A673 (cell line): Measurements from ENCODE around the gene GPAT3. TPM values are rescaled to one million over a fixed set of nuclear protein-coding genes. Genes with fewer than 3 reads are reported as not detected.

ENCODE experiments used
- BruUV-seq: library from RNA; stranded (reverse); fragments of 400-500 nt; replicated peaks from 2 replicates; lab custom pipeline; 2021; lab: Mats Ljungman, UMichigan
- CTCF ChIA-PET: fragments of 300-600 bp; sonication (Branson Sonifier 250); formaldehyde crosslinking; loops from one replicate; lab custom pipeline; 2022; ENCODE audit warnings: antibody characterized with exemption; lab: Charles Lee
- POLR2A ChIA-PET: fragments of 300-600 bp; sonication (Branson Sonifier 250); formaldehyde crosslinking; loops from one replicate; lab custom pipeline; 2022; ENCODE audit warnings: antibody characterized with exemption; ENCODE audit not compliant: low non-redundant PET; lab: Charles Lee
- DNase-seq: peaks from one replicate; pipeline ENCODE4 v3.0.0-alpha.2; 2015; ENCODE audit warnings: low spot score
- H3K27ac ChIP-seq: fragments of 200-600 bp; sonication (generic); 2 replicates; pipeline ENCODE4 v1.5.1; 2016; ENCODE audit warnings: mixed run types, low read depth, mild to moderate bottlenecking, mixed read lengths, antibody characterized with exemption, low read length; ENCODE audit not compliant: poor library complexity, severe bottlenecking
- H3K27me3 ChIP-seq: fragments of 200-600 bp; sonication (generic); replicated peaks from 2 replicates; pipeline ENCODE4 v1.6.1; 2017; ENCODE audit warnings: mixed run types, low read depth, mild to moderate bottlenecking, mixed read lengths, antibody characterized with exemption, low read length; ENCODE audit not compliant: insufficient read depth, poor library complexity
- H3K36me3 ChIP-seq: fragments of 200-600 bp; sonication (generic); 2 replicates; pipeline ENCODE4 v1.6.1; 2016; ENCODE audit warnings: mixed run types, mild to moderate bottlenecking, mixed read lengths, antibody characterized with exemption, low read length; ENCODE audit not compliant: insufficient read depth, poor library complexity, severe bottlenecking
- H3K4me1 ChIP-seq: fragments of 200-600 bp; sonication (generic); 2 replicates; pipeline ENCODE4 v1.6.1; 2017; ENCODE audit warnings: mixed run types, mild to moderate bottlenecking, mixed read lengths, antibody characterized with exemption, low read length; ENCODE audit not compliant: insufficient read depth, poor library complexity, severe bottlenecking
- H3K4me3 ChIP-seq: fragments of 200-600 bp; sonication (generic); 2 replicates; pipeline ENCODE4 v1.5.1; 2016; ENCODE audit warnings: low read depth, mixed run types, mild to moderate bottlenecking, mixed read lengths, low read length; ENCODE audit not compliant: poor library complexity, severe bottlenecking
- H3K9me3 ChIP-seq: fragments of 200-600 bp; sonication (generic); 2 replicates; pipeline ENCODE4 v1.6.1; 2016; ENCODE audit warnings: mixed run types, low read depth, mild to moderate bottlenecking, mixed read lengths, antibody characterized with exemption, low read length; ENCODE audit not compliant: poor library complexity, severe bottlenecking
- CTCF ChIP-seq: fragments of 300-800, 200-600 bp; sonication (generic); conservative IDR thresholded peaks from 2 replicates; pipeline ENCODE4 v1.5.1; 2017; ENCODE audit warnings: low read depth, mild to moderate bottlenecking, antibody characterized with exemption, low read length, moderate library complexity, mixed read lengths
- EZH2 ChIP-seq: fragments of 200-600 bp; sonication (generic); IDR thresholded peaks from 2 replicates; pipeline ENCODE4 v1.6.1; 2017; ENCODE audit warnings: borderline replicate concordance, low read depth, mild to moderate bottlenecking, mixed read lengths, antibody characterized with exemption, low read length; ENCODE audit not compliant: poor library complexity, severe bottlenecking
- intact Hi-C: fragments of 100-400 bp; cut with micrococcal nuclease; formaldehyde crosslinking; loops from one replicate; pipeline ENCODE4 v1.10.0; 2022; ENCODE audit not compliant: unreplicated experiment
- total RNA-seq: library from RNA; stranded (reverse); gene quantifications from 2 replicates; pipeline ENCODE4 v1.2.3, GENCODE V29; 2021

GPAT3 gene
- total RNA-seq, 1 experiment from 2014 or later = 1.2 TPM

DNA sequence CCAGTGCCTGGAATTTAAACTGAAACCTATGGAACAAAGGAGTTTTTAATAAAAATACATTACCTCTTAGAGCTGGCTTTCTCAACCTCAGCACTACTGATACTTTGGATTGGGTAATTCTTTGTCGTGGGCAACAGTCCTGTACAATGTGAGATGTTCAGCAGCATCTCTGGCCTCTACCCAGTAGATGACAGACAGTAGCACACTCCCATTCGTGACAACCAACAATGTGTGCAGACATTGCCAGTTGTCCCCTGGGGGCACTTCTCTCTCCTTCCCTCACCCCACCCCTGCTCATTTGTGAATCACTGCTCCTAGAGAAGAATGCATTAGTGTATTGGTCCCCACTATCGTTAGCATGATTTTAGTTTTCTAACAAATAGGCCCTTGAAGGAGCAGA is 16.2 kb downstream of the GPAT3 start:
- POLR2A ChIA-PET = no interaction called here
- TF ChIP-seq CTCF (no peak), EZH2 (no peak)
- Histone ChIP-seq H3K4me1 (peaks cover 6% of the 10 kb centered on the region), H3K36me3 (no peaks in the 10 kb centered on the region), H3K4me3 (no peak overlapping the region), H3K9me3 (no peaks in the 10 kb centered on the region), H3K27me3 (no peaks in the 10 kb centered on the region), H3K27ac (no peak overlapping the region)
- BruUV-seq = no TSS peak
- intact Hi-C loops = no loop called here
- CTCF ChIA-PET = no interaction called here
- peak; percentile 14 for DNase-seq

GRCh38 chr4:83552924-83553323 is 17.0 kb downstream of the GPAT3 start:
- no peaks in the 10 kb centered on the region for H3K36me3 ChIP-seq
- H3K27me3 ChIP-seq = no peaks in the 10 kb centered on the region
- ChIA-PET CTCF (no interaction called here), POLR2A (no interaction called here)
- intact Hi-C loops = no loop called here
- H3K27ac ChIP-seq = no peak overlapping the region
- H3K4me1 ChIP-seq = peaks cover 6% of the 10 kb centered on the region
- H3K9me3 ChIP-seq = no peaks in the 10 kb centered on the region
- no TSS peak for BruUV-seq
- H3K4me3 ChIP-seq = no peak overlapping the region
- DNase-seq = no peak
- TF ChIP-seq CTCF = no peak
- TF ChIP-seq EZH2 = no peak

DNA sequence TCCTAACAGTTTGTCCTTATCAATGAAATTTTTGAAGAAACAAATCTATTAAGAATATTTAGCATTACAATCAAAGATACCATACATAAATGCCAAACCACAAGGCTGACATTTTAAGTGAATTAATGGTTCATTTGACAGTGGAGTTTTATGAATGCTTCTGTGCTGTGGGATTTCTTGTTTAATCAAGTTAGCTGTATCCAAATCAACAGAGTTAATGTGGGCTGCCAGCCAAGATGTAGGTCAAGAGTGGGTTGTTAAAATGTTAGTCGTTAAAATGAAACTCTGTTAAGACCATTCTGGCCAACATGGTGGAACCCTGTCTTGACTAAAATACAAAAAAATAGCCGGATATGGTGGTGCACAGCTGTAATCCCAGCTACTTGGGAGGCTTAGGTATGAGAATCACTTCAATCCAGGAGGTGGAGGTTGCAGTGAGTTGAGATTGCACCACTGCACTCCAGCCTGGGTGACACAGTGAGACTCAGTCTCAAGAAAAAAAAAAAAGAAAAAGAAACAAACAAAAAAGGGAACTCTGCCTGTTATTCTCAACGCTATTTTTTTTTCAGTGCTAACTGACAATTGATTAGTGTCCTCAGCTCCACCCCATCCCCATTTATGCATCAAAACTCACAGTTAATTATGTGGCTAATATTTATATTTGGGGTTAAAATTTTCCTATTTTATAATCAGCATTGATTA is 20.2 kb downstream of the GPAT3 start:
- no TSS peak for BruUV-seq
- DNase-seq = no peak
- no peak overlapping the region for H3K4me3 ChIP-seq
- H3K4me1 ChIP-seq = no peaks in the 10 kb centered on the region
- no peak overlapping the region for H3K27ac ChIP-seq
- ChIA-PET CTCF (no interaction called here), POLR2A (no interaction called here)
- intact Hi-C loops = no loop called here
- H3K27me3 ChIP-seq = no peaks in the 10 kb centered on the region
- no peak for TF ChIP-seq CTCF
- TF ChIP-seq EZH2 = no peak
- no peaks in the 10 kb centered on the region for H3K36me3 ChIP-seq
- H3K9me3 ChIP-seq = no peaks in the 10 kb centered on the region
